Measurements from ENCODE around the gene KLHL29. TPM values are rescaled to one million over a fixed set of nuclear protein-coding genes. Genes with fewer than 3 reads are reported as not detected.

KLHL29 gene
- total RNA-seq, 1 experiment from 2014 or later: 12.2 TPM

DNA sequence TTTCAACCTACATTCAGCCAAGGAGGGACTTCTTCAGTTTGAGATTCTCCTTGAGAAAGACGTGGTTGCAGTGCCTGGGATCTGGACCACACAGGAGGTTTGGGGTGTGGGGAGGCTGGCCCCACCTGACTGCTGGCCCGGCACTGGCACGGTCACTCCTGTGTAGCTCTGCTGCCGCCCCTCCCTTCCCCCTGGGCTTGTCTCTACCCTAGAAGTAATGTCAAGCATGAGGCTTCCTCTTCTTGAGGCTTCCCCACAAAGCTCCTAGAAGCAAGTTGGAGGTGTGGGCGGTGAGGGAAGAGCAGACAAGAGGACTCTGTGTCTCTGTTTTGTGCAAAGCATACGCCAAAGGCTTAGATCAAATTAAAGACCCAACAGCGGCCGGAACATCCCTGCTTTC lies 8.7 kb downstream of the KLHL29 start:
- no peak for DNase-seq (ENCODE audit: low spot score)
- Histone ChIP-seq H3K4me3 (ENCODE audit: low read depth, low read length, poor library complexity, severe bottlenecking) (no peak overlapping the region), H3K36me3 (ENCODE audit: insufficient read depth, low read length, poor library complexity, severe bottlenecking) (no peaks in the 10 kb centered on the region), H3K27ac (ENCODE audit: low read depth, low read length, poor library complexity, severe bottlenecking) (no peak overlapping the region), H3K27me3 (replicated peaks; ENCODE audit: insufficient read depth, low read depth, low read length, poor library complexity) (no peaks in the 10 kb centered on the region), H3K4me1 (ENCODE audit: insufficient read depth, low read length, poor library complexity, severe bottlenecking) (peaks cover 39% of the 10 kb centered on the region), H3K9me3 (ENCODE audit: low read depth, low read length, poor library complexity, severe bottlenecking) (no peaks in the 10 kb centered on the region)
- ChIA-PET CTCF (interaction anchor here (0.7 kb wide), 1 partner anchor 24 kb away, joined by 3 read pairs; no protein-coding TSS in a partner anchor), POLR2A (ENCODE audit: low non-redundant PET) (no interaction called here)
- TF ChIP-seq CTCF (conservative IDR thresholded peaks at IDR 0.05; ENCODE audit: low read depth, low read length): no peak
- TF ChIP-seq EZH2 (IDR thresholded peaks at IDR 0.05; ENCODE audit: borderline replicate concordance, low read depth, low read length, poor library complexity, severe bottlenecking): no peak
- intact Hi-C loops (cut with micrococcal nuclease; ENCODE audit: unreplicated experiment): no loop called here
- no TSS peak for BruUV-seq (replicated peaks)

DNA sequence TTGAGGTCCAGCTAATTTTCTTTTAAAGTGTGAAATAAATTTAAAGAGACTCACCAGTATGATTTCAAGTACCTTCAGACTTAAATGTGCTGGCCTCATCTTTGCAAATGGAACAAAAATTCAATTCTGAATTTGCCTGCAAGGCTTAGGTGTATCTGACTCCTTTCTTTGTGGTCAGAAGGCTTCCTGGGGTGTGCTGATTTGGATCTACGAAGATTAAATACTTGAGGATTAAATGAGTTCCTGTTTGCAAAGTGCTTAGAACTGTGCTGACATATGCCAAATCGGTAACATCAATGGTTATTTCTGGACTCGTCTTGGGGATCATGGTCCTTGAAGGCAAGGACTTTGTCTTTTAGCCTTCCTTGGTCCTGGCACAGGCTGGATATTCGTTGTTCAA lies 9.7 kb downstream of the KLHL29 start:
- no peak for TF ChIP-seq EZH2 (IDR thresholded peaks at IDR 0.05; ENCODE audit: borderline replicate concordance, low read depth, low read length, poor library complexity, severe bottlenecking)
- TF ChIP-seq CTCF (conservative IDR thresholded peaks at IDR 0.05; ENCODE audit: low read depth, low read length): no peak
- BruUV-seq (replicated peaks): no TSS peak
- no peaks in the 10 kb centered on the region for H3K27me3 ChIP-seq (replicated peaks; ENCODE audit: insufficient read depth, low read depth, low read length, poor library complexity)
- H3K27ac ChIP-seq (ENCODE audit: low read depth, low read length, poor library complexity, severe bottlenecking): no peak overlapping the region
- H3K4me3 ChIP-seq (ENCODE audit: low read depth, low read length, poor library complexity, severe bottlenecking): no peak overlapping the region
- no peak for DNase-seq (ENCODE audit: low spot score)
- intact Hi-C loops (cut with micrococcal nuclease; ENCODE audit: unreplicated experiment): no loop called here
- no peaks in the 10 kb centered on the region for H3K36me3 ChIP-seq (ENCODE audit: insufficient read depth, low read length, poor library complexity, severe bottlenecking)
- ChIA-PET CTCF (no interaction called here), POLR2A (ENCODE audit: low non-redundant PET) (no interaction called here)
- H3K9me3 ChIP-seq (ENCODE audit: low read depth, low read length, poor library complexity, severe bottlenecking): no peaks in the 10 kb centered on the region
- H3K4me1 ChIP-seq (ENCODE audit: insufficient read depth, low read length, poor library complexity, severe bottlenecking): peaks cover 29% of the 10 kb centered on the region

DNA sequence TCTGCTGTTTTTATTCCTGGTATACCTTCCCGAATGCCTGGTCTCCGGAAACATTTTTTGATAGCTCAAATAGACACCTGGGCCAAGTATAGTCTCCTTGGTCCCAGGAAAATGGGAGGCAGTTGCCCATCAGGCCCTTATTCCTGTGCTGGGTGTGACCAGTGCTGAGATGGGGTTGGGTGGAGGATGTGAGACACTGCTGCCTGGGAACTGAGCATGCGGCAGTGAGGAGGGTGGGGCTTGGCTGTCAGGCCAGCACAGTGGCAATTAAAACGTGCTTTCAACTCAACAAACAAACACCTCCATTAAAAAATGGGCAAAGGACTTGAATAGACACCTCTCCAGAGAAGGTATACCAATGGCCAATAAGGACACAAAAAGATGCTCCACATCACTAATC lies 12.5 kb downstream of the KLHL29 start:
- DNase-seq (ENCODE audit: low spot score): no peak
- H3K4me3 ChIP-seq (ENCODE audit: low read depth, low read length, poor library complexity, severe bottlenecking): no peak overlapping the region
- peaks cover 9% of the 10 kb centered on the region for H3K4me1 ChIP-seq (ENCODE audit: insufficient read depth, low read length, poor library complexity, severe bottlenecking)
- H3K36me3 ChIP-seq (ENCODE audit: insufficient read depth, low read length, poor library complexity, severe bottlenecking): no peaks in the 10 kb centered on the region
- H3K27me3 ChIP-seq (replicated peaks; ENCODE audit: insufficient read depth, low read depth, low read length, poor library complexity): no peaks in the 10 kb centered on the region
- intact Hi-C loops (cut with micrococcal nuclease; ENCODE audit: unreplicated experiment): no loop called here
- H3K27ac ChIP-seq (ENCODE audit: low read depth, low read length, poor library complexity, severe bottlenecking): no peak overlapping the region
- TF ChIP-seq EZH2 (IDR thresholded peaks at IDR 0.05; ENCODE audit: borderline replicate concordance, low read depth, low read length, poor library complexity, severe bottlenecking) (no peak), CTCF (conservative IDR thresholded peaks at IDR 0.05; ENCODE audit: low read depth, low read length) (no peak)
- ChIA-PET POLR2A (ENCODE audit: low non-redundant PET) (no interaction called here), CTCF (no interaction called here)
- no TSS peak for BruUV-seq (replicated peaks)
- H3K9me3 ChIP-seq (ENCODE audit: low read depth, low read length, poor library complexity, severe bottlenecking): no peaks in the 10 kb centered on the region
